Sigmoid colon (tissue), 7 donors: ENCODE measurements around the gene HSH2D. TPM values are rescaled to one million over a fixed set of nuclear protein-coding genes. Genes with fewer than 3 reads are reported as not detected.

Experiments
- DNase-seq: peaks from one replicate; pipeline ENCODE4 v3.0.0-alpha.2; 2019
- H3K27ac ChIP-seq, 4 donors: fragments of 200-600 bp; sonication (generic); one replicate each; pipeline ENCODE4 v1.5.1; 2016 to 2019; ENCODE audit warnings: mild to moderate bottlenecking in 1 of 4
- H3K27me3 ChIP-seq, 3 donors: fragments of 200-600 bp; sonication (generic); one replicate each; pipeline ENCODE4 v1.5.1; 2019; ENCODE audit warnings: mild to moderate bottlenecking in 1 of 3
- H3K36me3 ChIP-seq, 4 donors: fragments of 200-600 bp; sonication (generic); one replicate each; pipeline ENCODE4 v1.5.1; 2016 to 2019
- H3K4me1 ChIP-seq, 4 donors: fragments of 200-600 bp; sonication (generic); one replicate each; pipeline ENCODE4 v1.5.1; 2017 to 2019
- H3K4me3 ChIP-seq, 4 donors: fragments of 200-600 bp; sonication (generic); one replicate each; pipeline ENCODE4 v1.5.1; 2017 to 2019; ENCODE audit warnings: mild to moderate bottlenecking in 2 of 4, moderate library complexity in 1 of 4
- H3K9me3 ChIP-seq, 4 donors: fragments of 200-600 bp in 3 of 4; sonication (generic) in 3 of 4; one replicate each; pipeline versions ENCODE4 v1.5.1 to v1.6.1; 2013 to 2019
- EP300 ChIP-seq, 4 donors: sonication (generic); formaldehyde crosslinking; IDR thresholded peaks; one replicate each; pipeline ENCODE4 v1.6.1; 2017; ENCODE audit warnings: antibody characterized with exemption in 4 of 4
- POLR2A ChIP-seq, 2 donors: fragments of 450-650 bp; IDR thresholded peaks; one replicate each; pipeline ENCODE4 v1.6.1; 2016; ENCODE audit warnings: antibody characterized with exemption in 2 of 2, mild to moderate bottlenecking in 2 of 2, moderate library complexity in 2 of 2
- POLR2AphosphoS5 ChIP-seq, 4 donors: sonication (generic); formaldehyde crosslinking; IDR thresholded peaks; one replicate each; pipeline ENCODE4 v1.6.1; 2017; ENCODE audit warnings: antibody characterized with exemption in 4 of 4
- WGBS, 2 donors: extraction: QIAGEN DNeasy Blood & Tissue Kit; methylation state at CpG; one replicate each; pipeline ENCODE4 v1.1.7; 2013; 5-methylcytosine and 5-hydroxymethylcytosine counted together
- intact Hi-C: fragments of 100-400 bp; cut with DNase I; formaldehyde crosslinking; loops from one replicate; pipeline ENCODE4 v1.15.1; 2023
- polyA plus RNA-seq, 3 donors: library from polyadenylated mRNA; stranded (reverse); fragments of 200-250 nt; gene quantifications; one replicate each; pipeline ENCODE4 v1.2.3, GENCODE V29; 2013
- total RNA-seq, 4 donors: library from RNA; depleted of rRNA; stranded (reverse); fragments of >200 nt; gene quantifications; one replicate each; pipeline ENCODE4 v1.1.0, GENCODE V29; 2016
- TF ChIP-seq, protein P1 (sequence below), 4 experiments: fragments of 450-650 bp in 3 of 4; fragments of 200-600 bp in 1 of 4; IDR thresholded peaks; one replicate each; pipeline ENCODE4 v1.5.1; 2016 to 2019; ENCODE audit warnings: antibody characterized with exemption in 4 of 4, mild to moderate bottlenecking in 3 of 4, moderate library complexity in 2 of 4
- donor health status: healthy with polysubstance abuse.
- donor health status: Bipolar disorder and iron deficiency.
- donor health status: healthy.

The HSH2D gene
- total and polyA plus RNA-seq, 7 donors, result 2.5 to 40.0 (median 14.4) TPM; not detected in 2

- H3K36me3 ChIP-seq, result peaks cover 35 to 97% (median 76%) of the 10 kb centered on the region in 4 donors
- no peaks in the 10 kb centered on the region for H3K4me1 ChIP-seq
Observed at GRCh38 chr19:16127080-16127479, 16.4 kb upstream of the HSH2D start.

GRCh38 chr19:16127776-16128371 lies 15.6 kb upstream of the HSH2D start:
- Histone ChIP-seq H3K36me3 (peaks cover 33 to 97% (median 76%) of the 10 kb centered on the region in 4 donors), H3K4me3 (no peak overlapping the region)
- intact Hi-C loops, result no loop called here

More at GRCh38 chr19:16127080-16127479, 16.4 kb upstream of the HSH2D start:
- TF ChIP-seq POLR2AphosphoS5 (IDR thresholded peaks at IDR 0.05) (no peak), EP300 (IDR thresholded peaks at IDR 0.05) (no peak), POLR2A (IDR thresholded peaks at IDR 0.05) (no peak)
- TF ChIP-seq, protein P1, sequence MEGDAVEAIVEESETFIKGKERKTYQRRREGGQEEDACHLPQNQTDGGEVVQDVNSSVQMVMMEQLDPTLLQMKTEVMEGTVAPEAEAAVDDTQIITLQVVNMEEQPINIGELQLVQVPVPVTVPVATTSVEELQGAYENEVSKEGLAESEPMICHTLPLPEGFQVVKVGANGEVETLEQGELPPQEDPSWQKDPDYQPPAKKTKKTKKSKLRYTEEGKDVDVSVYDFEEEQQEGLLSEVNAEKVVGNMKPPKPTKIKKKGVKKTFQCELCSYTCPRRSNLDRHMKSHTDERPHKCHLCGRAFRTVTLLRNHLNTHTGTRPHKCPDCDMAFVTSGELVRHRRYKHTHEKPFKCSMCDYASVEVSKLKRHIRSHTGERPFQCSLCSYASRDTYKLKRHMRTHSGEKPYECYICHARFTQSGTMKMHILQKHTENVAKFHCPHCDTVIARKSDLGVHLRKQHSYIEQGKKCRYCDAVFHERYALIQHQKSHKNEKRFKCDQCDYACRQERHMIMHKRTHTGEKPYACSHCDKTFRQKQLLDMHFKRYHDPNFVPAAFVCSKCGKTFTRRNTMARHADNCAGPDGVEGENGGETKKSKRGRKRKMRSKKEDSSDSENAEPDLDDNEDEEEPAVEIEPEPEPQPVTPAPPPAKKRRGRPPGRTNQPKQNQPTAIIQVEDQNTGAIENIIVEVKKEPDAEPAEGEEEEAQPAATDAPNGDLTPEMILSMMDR (IDR thresholded peaks at IDR 0.05), result no peak
- intact Hi-C loops, result no loop called here
- Histone ChIP-seq H3K27me3 (no peaks in the 10 kb centered on the region), H3K9me3 (no peaks in the 10 kb centered on the region), H3K27ac (no peak overlapping the region), H3K4me3 (no peak overlapping the region)
- no peak for DNase-seq
- WGBS, 2 donors, result 93 to 94% methylated on average over 11 of the region's 11 CpGs

GRCh38 chr19:16131648-16132047 lies 11.8 kb upstream of the HSH2D start:
- H3K36me3 ChIP-seq, result peaks cover 38 to 75% (median 57%) of the 10 kb centered on the region in 4 donors
- intact Hi-C loops, result no loop called here

More at GRCh38 chr19:16127776-16128371, 15.6 kb upstream of the HSH2D start:
- Histone ChIP-seq H3K27ac (no peak overlapping the region), H3K9me3 (no peaks in the 10 kb centered on the region), H3K4me1 (no peaks in the 10 kb centered on the region), H3K27me3 (no peaks in the 10 kb centered on the region)
- WGBS, 2 donors, result 93 to 94% methylated on average over 21 of the region's 21 CpGs
- no peak for TF ChIP-seq EP300 (IDR thresholded peaks at IDR 0.05)
- TF ChIP-seq, protein P1 (IDR thresholded peaks at IDR 0.05), result no peak
- no peak for TF ChIP-seq POLR2A (IDR thresholded peaks at IDR 0.05)
- no peak for TF ChIP-seq POLR2AphosphoS5 (IDR thresholded peaks at IDR 0.05)
- DNase-seq, result no peak

DNA sequence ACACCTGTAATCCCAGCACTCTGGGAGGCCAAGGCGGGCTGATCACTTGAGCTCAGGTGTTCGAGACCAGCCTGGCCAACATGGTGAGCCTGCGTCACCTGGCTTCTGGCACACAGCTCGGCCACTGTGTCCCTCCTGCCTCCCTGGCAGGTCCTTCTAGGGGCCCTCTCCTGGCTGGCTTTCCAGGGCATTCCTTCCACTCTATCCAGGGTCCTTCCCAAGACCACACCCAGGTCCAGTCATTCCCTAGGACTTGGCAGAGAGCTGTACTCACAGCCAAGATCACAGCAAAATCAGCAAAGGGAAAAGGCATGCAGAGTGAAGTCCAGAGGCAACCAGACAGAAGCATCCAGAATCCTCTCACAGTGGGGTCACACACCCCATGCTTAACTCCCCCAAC lies 9.7 kb upstream of the HSH2D start:
- intact Hi-C loops, result no loop called here
- no peak for DNase-seq
- H3K4me1 ChIP-seq, result no peaks in the 10 kb centered on the region
- H3K9me3 ChIP-seq, result no peaks in the 10 kb centered on the region
- H3K4me3 ChIP-seq, result no peak overlapping the region
- H3K27me3 ChIP-seq, result no peaks in the 10 kb centered on the region
- WGBS, 2 donors, result 96 to 97% methylated on average over 4 of the region's 4 CpGs
- TF ChIP-seq POLR2AphosphoS5 (IDR thresholded peaks at IDR 0.05) (no peak), EP300 (IDR thresholded peaks at IDR 0.05) (no peak), POLR2A (IDR thresholded peaks at IDR 0.05) (no peak)
- TF ChIP-seq, protein P1 (IDR thresholded peaks at IDR 0.05), result no peak
- H3K27ac ChIP-seq, result no peak overlapping the region
- peaks cover 21 to 53% (median 36%) of the 10 kb centered on the region in 4 donors for H3K36me3 ChIP-seq

More at GRCh38 chr19:16131648-16132047, 11.8 kb upstream of the HSH2D start:
- 96 to 97% methylated on average over 3 of the region's 3 CpGs for WGBS, 2 donors
- DNase-seq, result no peak
- Histone ChIP-seq H3K4me3 (no peak overlapping the region), H3K27ac (no peak overlapping the region), H3K9me3 (no peaks in the 10 kb centered on the region), H3K4me1 (no peaks in the 10 kb centered on the region), H3K27me3 (no peaks in the 10 kb centered on the region)
- TF ChIP-seq, protein P1 (IDR thresholded peaks at IDR 0.05), result no peak
- no peak for TF ChIP-seq POLR2AphosphoS5 (IDR thresholded peaks at IDR 0.05)
- TF ChIP-seq POLR2A (IDR thresholded peaks at IDR 0.05), result no peak
- TF ChIP-seq EP300 (IDR thresholded peaks at IDR 0.05), result no peak
